GM12878 (cell line): ENCODE data around the gene TRANK1. TPM values are rescaled to one million over a fixed set of nuclear protein-coding genes. Genes with fewer than 3 reads are reported as not detected.

Experiments
- ATAC-seq: fragments of 200-7000 bp; cut with Tn5 transposase; 3 replicates; pipeline ENCODE4 v1.9.1; 2020; ENCODE audit warnings: mild to moderate bottlenecking, moderate library complexity
- BruUV-seq: library from RNA; stranded (reverse); fragments of 400-500 nt; replicated peaks from 2 replicates; lab custom pipeline; 2021; lab: Mats Ljungman, UMichigan
- CTCF ChIA-PET: fragments of 300-600 bp; sonication (Branson Sonifier 250); formaldehyde crosslinking; extraction: SDS; loops from one replicate; lab custom pipeline; 2021; ENCODE audit warnings: inconsistent platforms; lab: Yijun Ruan, JAX
- POLR2A ChIA-PET: fragments of 350-600 bp; formaldehyde crosslinking; extraction: SDS; loops from one replicate; lab custom pipeline; 2021; ENCODE audit warnings: inconsistent platforms; lab: Charles Lee
- RAD21 ChIA-PET: fragments of 300-600 bp; sonication (Branson Sonifier 250); formaldehyde crosslinking; loops from one replicate; lab custom pipeline; 2023; ENCODE audit warnings: antibody characterized with exemption; ENCODE audit not compliant: unreplicated experiment; lab: Charles Lee
- SMC1A ChIA-PET: fragments of 300-600 bp; sonication (Branson Sonifier 250); formaldehyde crosslinking; loops from one replicate; lab custom pipeline; 2023; ENCODE audit not compliant: unreplicated experiment, uncharacterized antibody; lab: Charles Lee
- DNase-seq: peaks from one replicate; pipeline ENCODE4 v3.0.0-alpha.2; 2011; ENCODE audit warnings: low read depth, low spot score
- FAIRE-seq: peaks from 3 replicates; lab custom pipeline; 2011; peaks lifted over from hg19 to GRCh38; lab: Jason Lieb, UNC
- H2AFZ ChIP-seq: 2 replicates; pipeline ENCODE4 v1.6.0; 2011; ENCODE audit warnings: low read depth, low read length, control low read depth; ENCODE audit not compliant: control insufficient read depth
- H3K27ac ChIP-seq: 2 replicates; pipeline ENCODE4 v1.5.1; 2011; ENCODE audit warnings: control low read depth; ENCODE audit not compliant: control insufficient read depth, insufficient read depth
- H3K27me3 ChIP-seq, 2 experiments: replicated peaks in 1 of 2; 2 replicates each; pipeline versions ENCODE4 v1.6.0 to v1.6.1; 2011; ENCODE audit warnings: low read length in 1 of 2; ENCODE audit not compliant: control insufficient read depth in 2 of 2, insufficient read depth in 2 of 2
- H3K36me3 ChIP-seq, 2 experiments: 2 replicates each; pipeline ENCODE4 v1.5.1; 2011; ENCODE audit warnings: low read length in 1 of 2; ENCODE audit not compliant: control insufficient read depth in 2 of 2, insufficient read depth in 2 of 2
- H3K4me1 ChIP-seq: 2 replicates; pipeline ENCODE4 v1.6.1; 2011; ENCODE audit warnings: mild to moderate bottlenecking, low read length, moderate library complexity, mixed read lengths; ENCODE audit not compliant: control insufficient read depth, insufficient read depth
- H3K4me2 ChIP-seq: 2 replicates; pipeline ENCODE4 v1.6.0; 2011; ENCODE audit warnings: control low read depth; ENCODE audit not compliant: control insufficient read depth, insufficient read depth
- H3K4me3 ChIP-seq: fragments of 200-600 bp; sonication (generic); 2 replicates; pipeline ENCODE4 v1.5.1; 2016
- H3K79me2 ChIP-seq: 2 replicates; pipeline ENCODE4 v1.6.0; 2011; ENCODE audit warnings: low read length; ENCODE audit not compliant: control insufficient read depth, insufficient read depth
- H3K9ac ChIP-seq: 2 replicates; pipeline ENCODE4 v1.8.0; 2011; ENCODE audit warnings: low read length, control low read depth, mixed read lengths; ENCODE audit not compliant: control insufficient read depth, insufficient read depth
- H3K9me3 ChIP-seq: replicated peaks from 3 replicates; pipeline ENCODE4 v1.5.1; 2011; ENCODE audit warnings: mild to moderate bottlenecking, low read length; ENCODE audit not compliant: control insufficient read depth, insufficient read depth
- H4K20me1 ChIP-seq: 2 replicates; pipeline ENCODE4 v1.6.0; 2011; ENCODE audit not compliant: control insufficient read depth, insufficient read depth
- BACH1 ChIP-seq: fragments of 450-650 bp; IDR thresholded peaks from 2 replicates; pipeline ENCODE4 v1.6.1; 2017; ENCODE audit warnings: mild to moderate bottlenecking, borderline replicate concordance
- BHLHE40 ChIP-seq, 2 experiments: fragments of 450-650 bp in 1 of 2; IDR thresholded peaks; 2 replicates each; pipeline ENCODE4 v1.6.1; 2011 to 2017; ENCODE audit warnings: low read depth in 2 of 2, borderline replicate concordance in 1 of 2, improper control_type of control experiment in 1 of 2, low read length in 1 of 2, mild to moderate bottlenecking in 1 of 2
- E2F4 ChIP-seq: IDR thresholded peaks from 2 replicates; pipeline ENCODE4 v1.6.1; 2012; ENCODE audit warnings: low read depth, low read length, improper control_type of control experiment
- HDAC6 ChIP-seq: fragments of 200-600 bp; sonication (generic); IDR thresholded peaks from one replicate; pipeline ENCODE4 v1.8.0; 2017; ENCODE audit warnings: antibody characterized with exemption; ENCODE audit not compliant: unreplicated experiment
- MTA3 ChIP-seq: IDR thresholded peaks from 2 replicates; pipeline ENCODE4 v1.6.1; 2012; ENCODE audit warnings: low read length, inconsistent platforms, borderline replicate concordance
- SPI1 ChIP-seq: IDR thresholded peaks from 2 replicates; pipeline ENCODE4 v1.6.1; 2011; ENCODE audit warnings: low read depth, mild to moderate bottlenecking, low read length, moderate library complexity, borderline replicate concordance; ENCODE audit not compliant: insufficient read depth
- SUZ12 ChIP-seq: fragments of 200-600 bp; sonication (generic); IDR thresholded peaks from one replicate; pipeline ENCODE4 v1.6.1; 2018; ENCODE audit warnings: antibody characterized with exemption, mild to moderate bottlenecking; ENCODE audit not compliant: unreplicated experiment
- TBL1XR1 ChIP-seq: IDR thresholded peaks from 2 replicates; pipeline ENCODE4 v1.6.1; 2012; ENCODE audit warnings: low read depth, low read length, improper control_type of control experiment
- ZNF274 ChIP-seq: IDR thresholded peaks from one replicate; pipeline ENCODE4 v1.8.0; 2011; ENCODE audit not compliant: insufficient read length, insufficient read depth
- in situ Hi-C: fragments of 300-500 bp; cut with MboI; formaldehyde crosslinking; loops from 9 replicates; pipeline ENCODE4 v1.14.3; 2018; ENCODE audit warnings: mixed read lengths
- intact Hi-C: fragments of 100-400 bp; cut with micrococcal nuclease; formaldehyde crosslinking; loops from one replicate; pipeline ENCODE4 v1.14.2; 2022; ENCODE audit not compliant: unreplicated experiment
- polyA plus RNA-seq, 11 experiments: library from polyadenylated mRNA; depleted of rRNA in 4 of 11; unstranded in 6 of 11; stranded (reverse) in 5 of 11; fragments of >200 nt; fragmentation: Nextera tagmentation in 4 of 11; fragmentation: Illumina TruSeq in 1 of 11; extraction: Ambion mirVana in 4 of 11; extraction: Trizol in 1 of 11; gene quantifications; 1 replicate in 1 of 11; 2 replicates in 10 of 11; pipeline versions ENCODE4 v1.2.1 to v1.2.3, GENCODE V29; 2011 to 2016; ENCODE audit warnings: inconsistent platforms in 2 of 11, missing spikeins in 2 of 11, low read depth in 1 of 11
- total RNA-seq, 4 experiments: library from RNA; depleted of rRNA in 3 of 4; stranded (reverse); fragments of >200 nt in 3 of 4; fragmentation: Illumina TruSeq in 1 of 4; extraction: Trizol in 1 of 4; gene quantifications; 2 replicates each; pipeline versions ENCODE4 v1.2.1 to v1.2.3, GENCODE V29; 2013 to 2021
- TF ChIP-seq, protein P1 (sequence below): fragments of 150-350 bp; IDR thresholded peaks from 2 replicates; pipeline ENCODE4 v1.6.1; 2016; ENCODE audit warnings: low read depth, low read length
- TF ChIP-seq, protein P2 (sequence below): IDR thresholded peaks from 2 replicates; pipeline ENCODE4 v1.6.1; 2012; ENCODE audit warnings: low read depth, low read length, improper control_type of control experiment
- TF ChIP-seq, protein P3 (sequence below): IDR thresholded peaks from 2 replicates; pipeline ENCODE4 v1.6.1; 2012; ENCODE audit warnings: low read depth, low read length, improper control_type of control experiment

Gene TRANK1
- total and polyA plus RNA-seq, 10 of the 15 experiments (the other 5 are each of a cell fraction or from before 2014, with no cell fraction given), result 0.46 to 8.8 (median 1.1) TPM

- Histone ChIP-seq H3K79me2 (no peaks in the 10 kb centered on the region), H4K20me1 (no peaks in the 10 kb centered on the region), H3K27me3 (no peaks in the 10 kb centered on the region), H3K36me3 (no peaks in the 10 kb centered on the region), H3K4me2 (no peak overlapping the region)
- DNase-seq (no peak), FAIRE-seq (no peak)
- RAD21 ChIA-PET, result interaction anchor here (1.4 kb wide), 1 partner anchor 18 kb away, joined by 3 read pairs; no protein-coding TSS in a partner anchor
- in situ Hi-C loops, result no loop called here
- SMC1A ChIA-PET, result interaction anchor here (1.1 to 9.7 kb wide), 3 partner anchors 14 to 68 kb away, joined by 3 to 76 read pairs (median 29); no protein-coding TSS in a partner anchor
- TF ChIP-seq, protein P1, sequence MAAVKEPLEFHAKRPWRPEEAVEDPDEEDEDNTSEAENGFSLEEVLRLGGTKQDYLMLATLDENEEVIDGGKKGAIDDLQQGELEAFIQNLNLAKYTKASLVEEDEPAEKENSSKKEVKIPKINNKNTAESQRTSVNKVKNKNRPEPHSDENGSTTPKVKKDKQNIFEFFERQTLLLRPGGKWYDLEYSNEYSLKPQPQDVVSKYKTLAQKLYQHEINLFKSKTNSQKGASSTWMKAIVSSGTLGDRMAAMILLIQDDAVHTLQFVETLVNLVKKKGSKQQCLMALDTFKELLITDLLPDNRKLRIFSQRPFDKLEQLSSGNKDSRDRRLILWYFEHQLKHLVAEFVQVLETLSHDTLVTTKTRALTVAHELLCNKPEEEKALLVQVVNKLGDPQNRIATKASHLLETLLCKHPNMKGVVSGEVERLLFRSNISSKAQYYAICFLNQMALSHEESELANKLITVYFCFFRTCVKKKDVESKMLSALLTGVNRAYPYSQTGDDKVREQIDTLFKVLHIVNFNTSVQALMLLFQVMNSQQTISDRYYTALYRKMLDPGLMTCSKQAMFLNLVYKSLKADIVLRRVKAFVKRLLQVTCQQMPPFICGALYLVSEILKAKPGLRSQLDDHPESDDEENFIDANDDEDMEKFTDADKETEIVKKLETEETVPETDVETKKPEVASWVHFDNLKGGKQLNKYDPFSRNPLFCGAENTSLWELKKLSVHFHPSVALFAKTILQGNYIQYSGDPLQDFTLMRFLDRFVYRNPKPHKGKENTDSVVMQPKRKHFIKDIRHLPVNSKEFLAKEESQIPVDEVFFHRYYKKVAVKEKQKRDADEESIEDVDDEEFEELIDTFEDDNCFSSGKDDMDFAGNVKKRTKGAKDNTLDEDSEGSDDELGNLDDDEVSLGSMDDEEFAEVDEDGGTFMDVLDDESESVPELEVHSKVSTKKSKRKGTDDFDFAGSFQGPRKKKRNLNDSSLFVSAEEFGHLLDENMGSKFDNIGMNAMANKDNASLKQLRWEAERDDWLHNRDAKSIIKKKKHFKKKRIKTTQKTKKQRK, result no peak
- TF ChIP-seq, protein P2, sequence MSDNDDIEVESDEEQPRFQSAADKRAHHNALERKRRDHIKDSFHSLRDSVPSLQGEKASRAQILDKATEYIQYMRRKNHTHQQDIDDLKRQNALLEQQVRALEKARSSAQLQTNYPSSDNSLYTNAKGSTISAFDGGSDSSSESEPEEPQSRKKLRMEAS, result no peak
- TF ChIP-seq E2F4 (no peak), BHLHE40 (IDR thresholded peaks at IDR 0.05; ENCODE audit: borderline replicate concordance in 1 of 2, low read depth in 2 of 2, low read length in 1 of 2) (no peak), SPI1 (no peak), ZNF274 (no peak), TBL1XR1 (no peak), SUZ12 (no peak), HDAC6 (no peak), BACH1 (no peak), MTA3 (no peak)
- TF ChIP-seq, protein P3, sequence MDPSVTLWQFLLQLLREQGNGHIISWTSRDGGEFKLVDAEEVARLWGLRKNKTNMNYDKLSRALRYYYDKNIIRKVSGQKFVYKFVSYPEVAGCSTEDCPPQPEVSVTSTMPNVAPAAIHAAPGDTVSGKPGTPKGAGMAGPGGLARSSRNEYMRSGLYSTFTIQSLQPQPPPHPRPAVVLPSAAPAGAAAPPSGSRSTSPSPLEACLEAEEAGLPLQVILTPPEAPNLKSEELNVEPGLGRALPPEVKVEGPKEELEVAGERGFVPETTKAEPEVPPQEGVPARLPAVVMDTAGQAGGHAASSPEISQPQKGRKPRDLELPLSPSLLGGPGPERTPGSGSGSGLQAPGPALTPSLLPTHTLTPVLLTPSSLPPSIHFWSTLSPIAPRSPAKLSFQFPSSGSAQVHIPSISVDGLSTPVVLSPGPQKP, result no peak
- TF ChIP-seq, all 136 proteins: peak for 0
- CTCF ChIA-PET, result interaction anchor here (0.6 to 4.6 kb wide), 3 partner anchors 17 to 68 kb away, joined by 3 to 31 read pairs (median 5); no protein-coding TSS in a partner anchor
- Histone ChIP-seq H3K27ac (no peak overlapping the region), H3K4me3 (no peak overlapping the region), H3K9me3 (no peaks in the 10 kb centered on the region; the same call in 2 of the 3 replicates), H3K9ac (no peak overlapping the region), H2AFZ (no peak overlapping the region), H3K4me1 (peaks cover 35% of the 10 kb centered on the region)
- ATAC-seq, result no peak
- no TSS peak for BruUV-seq
- POLR2A ChIA-PET, result interaction anchor here (3.4 kb wide), 1 partner anchor 14 kb away, joined by 17 read pairs; no protein-coding TSS in a partner anchor
- intact Hi-C loops, result loop anchor here (2.0 to 5.0 kb wide), 2 partner anchors 13 to 102 kb away; partner anchors contain the start of genes EPM2AIP1 and MLH1
These were observed 54.6 kb downstream of the TRANK1 start for GRCh38 chr3:36890261-36890660.
